Aortic smooth muscle cell (primary cell): ENCODE data around the gene HLTF. TPM values are rescaled to one million over a fixed set of nuclear protein-coding genes. Genes with fewer than 3 reads are reported as not detected.

Experiments used
- total RNA-seq: library from RNA; depleted of rRNA; stranded (reverse); fragments of >200 nt; gene quantifications from 2 replicates; pipeline ENCODE4 v1.2.3, GENCODE V29; 2014

The HLTF gene, protein sequence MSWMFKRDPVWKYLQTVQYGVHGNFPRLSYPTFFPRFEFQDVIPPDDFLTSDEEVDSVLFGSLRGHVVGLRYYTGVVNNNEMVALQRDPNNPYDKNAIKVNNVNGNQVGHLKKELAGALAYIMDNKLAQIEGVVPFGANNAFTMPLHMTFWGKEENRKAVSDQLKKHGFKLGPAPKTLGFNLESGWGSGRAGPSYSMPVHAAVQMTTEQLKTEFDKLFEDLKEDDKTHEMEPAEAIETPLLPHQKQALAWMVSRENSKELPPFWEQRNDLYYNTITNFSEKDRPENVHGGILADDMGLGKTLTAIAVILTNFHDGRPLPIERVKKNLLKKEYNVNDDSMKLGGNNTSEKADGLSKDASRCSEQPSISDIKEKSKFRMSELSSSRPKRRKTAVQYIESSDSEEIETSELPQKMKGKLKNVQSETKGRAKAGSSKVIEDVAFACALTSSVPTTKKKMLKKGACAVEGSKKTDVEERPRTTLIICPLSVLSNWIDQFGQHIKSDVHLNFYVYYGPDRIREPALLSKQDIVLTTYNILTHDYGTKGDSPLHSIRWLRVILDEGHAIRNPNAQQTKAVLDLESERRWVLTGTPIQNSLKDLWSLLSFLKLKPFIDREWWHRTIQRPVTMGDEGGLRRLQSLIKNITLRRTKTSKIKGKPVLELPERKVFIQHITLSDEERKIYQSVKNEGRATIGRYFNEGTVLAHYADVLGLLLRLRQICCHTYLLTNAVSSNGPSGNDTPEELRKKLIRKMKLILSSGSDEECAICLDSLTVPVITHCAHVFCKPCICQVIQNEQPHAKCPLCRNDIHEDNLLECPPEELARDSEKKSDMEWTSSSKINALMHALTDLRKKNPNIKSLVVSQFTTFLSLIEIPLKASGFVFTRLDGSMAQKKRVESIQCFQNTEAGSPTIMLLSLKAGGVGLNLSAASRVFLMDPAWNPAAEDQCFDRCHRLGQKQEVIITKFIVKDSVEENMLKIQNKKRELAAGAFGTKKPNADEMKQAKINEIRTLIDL
- 57.0 and 70.8 TPM in 2 replicates for total RNA-seq

GRCh38 chr3:149086232-149086988, at the start of gene HLTF:
Gene HLTF, minus strand, starts transcription at chr3:149086533. Its CDS starts 197 bp downstream, at chr3:149086336.

DNA sequence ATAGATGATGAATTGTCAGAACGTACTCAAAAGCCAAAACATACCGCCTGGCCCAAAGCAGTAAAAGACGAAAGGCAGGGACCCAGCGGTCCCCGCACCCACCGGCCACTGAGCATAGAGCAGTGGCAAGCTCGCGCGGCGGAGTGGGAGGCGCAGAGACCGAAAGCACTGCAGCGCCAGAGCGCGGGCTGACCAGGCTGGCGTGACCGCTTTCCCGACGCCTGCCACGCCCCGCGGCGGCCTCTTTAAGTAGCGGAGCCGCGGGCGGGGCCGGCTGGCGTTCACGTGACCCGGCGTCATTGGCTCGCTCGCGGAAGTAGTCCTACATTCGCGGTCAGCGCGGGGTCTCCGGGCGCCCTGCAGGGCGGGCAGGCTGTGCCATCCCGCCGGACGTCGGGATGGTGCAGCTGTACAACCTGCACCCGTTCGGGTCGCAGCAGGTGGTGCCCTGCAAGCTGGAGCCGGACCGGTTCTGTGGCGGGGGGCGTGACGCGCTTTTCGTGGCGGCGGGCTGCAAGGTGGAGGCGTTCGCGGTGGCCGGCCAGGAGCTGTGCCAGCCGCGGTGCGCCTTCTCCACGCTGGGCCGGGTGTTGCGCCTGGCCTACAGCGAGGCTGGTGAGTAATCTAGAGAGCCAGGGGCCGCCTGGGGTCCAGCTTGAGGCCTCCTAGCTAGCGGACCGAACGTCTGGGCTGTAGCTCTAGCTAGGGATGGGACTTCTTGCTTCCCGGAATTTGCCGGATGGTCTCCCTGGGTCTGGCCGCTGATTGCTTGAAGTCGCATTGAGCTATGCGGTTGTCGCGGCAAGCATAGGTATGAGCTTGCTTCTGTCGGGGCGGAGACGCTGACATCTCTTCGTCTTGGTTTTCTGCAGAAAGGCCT, 43.2 kb upstream of the HLTF start, which contains the start of gene HPS3:
Gene HPS3 (plus strand): TSS at position 313 of the 880 bp plus-strand sequence. CDS start 86 bp downstream, at position 399.

GRCh38 chr3:148991219-148992026, 94.9 kb downstream of the HLTF start, which contains the start of gene GYG1:
Gene GYG1, plus strand, starts transcription at chr3:148991540. Its CDS starts 101 bp downstream, at chr3:148991641.

Other genes with a start within 250 kb of the HLTF start
- gene CPA3, start 221.2 kb downstream of the HLTF start, total RNA-seq: 0.12 and 0.40 TPM in 2 replicates
- 37.5 and 49.7 TPM in 2 replicates for gene GYG1, start 95.0 kb downstream of the HLTF start, total RNA-seq
- 25.9 and 28.7 TPM in 2 replicates for gene HPS3, start 43.1 kb upstream of the HLTF start, total RNA-seq
- gene CP, start 135.3 kb upstream of the HLTF start, total RNA-seq: 17.2 and 63.3 TPM in 2 replicates
- gene TM4SF18, start 247.1 kb upstream of the HLTF start, total RNA-seq: 2.7 and 3.4 TPM in 2 replicates